Tibial nerve (tissue), 4 donors: ENCODE measurements around the gene ROBO1.

Experiments
- CTCF ChIP-seq, 5 experiments: fragments of 200-600 bp in 3 of 5; fragments of 450-650 bp in 2 of 5; sonication (generic) in 3 of 5; IDR thresholded peaks; one replicate each; pipeline ENCODE4 v1.5.1; 2016 to 2019; ENCODE audit warnings: antibody characterized with exemption in 5 of 5, mild to moderate bottlenecking in 3 of 5, moderate library complexity in 2 of 5
- EP300 ChIP-seq, 2 donors: sonication (generic); formaldehyde crosslinking; IDR thresholded peaks; one replicate each; pipeline ENCODE4 v1.6.1; 2017; ENCODE audit warnings: antibody characterized with exemption in 2 of 2, mild to moderate bottlenecking in 1 of 2
- POLR2A ChIP-seq, 2 donors: fragments of 450-650 bp; IDR thresholded peaks; one replicate each; pipeline ENCODE4 v1.6.1; 2017; ENCODE audit warnings: antibody characterized with exemption in 2 of 2, mild to moderate bottlenecking in 2 of 2, moderate library complexity in 2 of 2

- no peak for TF ChIP-seq CTCF (IDR thresholded peaks at IDR 0.05)
- TF ChIP-seq POLR2A (IDR thresholded peaks at IDR 0.05), result no peak
- TF ChIP-seq EP300 (IDR thresholded peaks at IDR 0.05), result no peak
These were observed 880.8 kb downstream of the ROBO1 start for GRCh38 chr3:78887029-78887428.
